ENCODE measurements around the gene ATXN1. TPM values are rescaled to one million over a fixed set of nuclear protein-coding genes. Genes with fewer than 3 reads are reported as not detected.

The ATXN1 gene
- total and polyA plus RNA-seq, 2 experiments from 2014 or later, result 4.8 to 9.1 TPM

DNA sequence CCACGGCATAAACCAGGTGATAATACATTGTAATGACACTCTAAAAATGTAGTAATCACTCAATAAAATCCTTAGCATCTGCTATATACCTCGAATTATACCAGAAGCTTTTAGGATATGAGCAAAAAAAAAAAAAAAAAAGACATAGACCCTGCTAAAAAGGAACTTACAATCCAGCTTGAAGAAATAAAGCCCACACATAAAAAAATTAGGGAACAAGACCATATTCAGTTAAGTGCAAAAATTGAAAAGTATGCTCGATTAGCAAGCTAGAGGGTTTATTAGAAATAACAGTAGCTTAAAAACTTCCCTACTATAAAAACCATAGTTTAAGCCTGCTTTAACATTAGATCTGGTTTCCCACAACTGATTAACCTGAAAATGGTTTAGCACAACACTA lies 387.2 kb downstream of the ATXN1 start:
- H3K27me3 Mint-ChIP-seq (ENCODE audit: insufficient read depth, low read depth, poor library complexity), result peaks cover 1% of the 10 kb centered on the region
- no peaks in the 10 kb centered on the region; the same call in 1 of the 2 replicates for H3K9me2 ChIP-seq (ENCODE audit: insufficient read depth)
- no peaks in the 10 kb centered on the region for H3K27me3 ChIP-seq (ENCODE audit: insufficient read depth)
- peaks cover 6% of the 10 kb centered on the region for H3K4me1 Mint-ChIP-seq
- no peaks in the 10 kb centered on the region for H3K79me2 ChIP-seq (replicated peaks; ENCODE audit: insufficient read depth)
- no peaks in the 10 kb centered on the region for H3K4me1 ChIP-seq (ENCODE audit: insufficient read depth)
- ATAC-seq, result no peak
- no peak overlapping the region for H3K27ac Mint-ChIP-seq
- H2AFZ ChIP-seq, result no peak overlapping the region
- no peak for TF ChIP-seq STAT1 (IDR thresholded peaks at IDR 0.05; ENCODE audit: unreplicated experiment)
- TF ChIP-seq EZH2phosphoT487 (IDR thresholded peaks at IDR 0.05; ENCODE audit: unreplicated experiment), result no peak
- no peak for TF ChIP-seq ZNF331 (CRISPR knock-in tag; IDR thresholded peaks at IDR 0.05; ENCODE audit: low read depth)
- TF ChIP-seq, protein P1, sequence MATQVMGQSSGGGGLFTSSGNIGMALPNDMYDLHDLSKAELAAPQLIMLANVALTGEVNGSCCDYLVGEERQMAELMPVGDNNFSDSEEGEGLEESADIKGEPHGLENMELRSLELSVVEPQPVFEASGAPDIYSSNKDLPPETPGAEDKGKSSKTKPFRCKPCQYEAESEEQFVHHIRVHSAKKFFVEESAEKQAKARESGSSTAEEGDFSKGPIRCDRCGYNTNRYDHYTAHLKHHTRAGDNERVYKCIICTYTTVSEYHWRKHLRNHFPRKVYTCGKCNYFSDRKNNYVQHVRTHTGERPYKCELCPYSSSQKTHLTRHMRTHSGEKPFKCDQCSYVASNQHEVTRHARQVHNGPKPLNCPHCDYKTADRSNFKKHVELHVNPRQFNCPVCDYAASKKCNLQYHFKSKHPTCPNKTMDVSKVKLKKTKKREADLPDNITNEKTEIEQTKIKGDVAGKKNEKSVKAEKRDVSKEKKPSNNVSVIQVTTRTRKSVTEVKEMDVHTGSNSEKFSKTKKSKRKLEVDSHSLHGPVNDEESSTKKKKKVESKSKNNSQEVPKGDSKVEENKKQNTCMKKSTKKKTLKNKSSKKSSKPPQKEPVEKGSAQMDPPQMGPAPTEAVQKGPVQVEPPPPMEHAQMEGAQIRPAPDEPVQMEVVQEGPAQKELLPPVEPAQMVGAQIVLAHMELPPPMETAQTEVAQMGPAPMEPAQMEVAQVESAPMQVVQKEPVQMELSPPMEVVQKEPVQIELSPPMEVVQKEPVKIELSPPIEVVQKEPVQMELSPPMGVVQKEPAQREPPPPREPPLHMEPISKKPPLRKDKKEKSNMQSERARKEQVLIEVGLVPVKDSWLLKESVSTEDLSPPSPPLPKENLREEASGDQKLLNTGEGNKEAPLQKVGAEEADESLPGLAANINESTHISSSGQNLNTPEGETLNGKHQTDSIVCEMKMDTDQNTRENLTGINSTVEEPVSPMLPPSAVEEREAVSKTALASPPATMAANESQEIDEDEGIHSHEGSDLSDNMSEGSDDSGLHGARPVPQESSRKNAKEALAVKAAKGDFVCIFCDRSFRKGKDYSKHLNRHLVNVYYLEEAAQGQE (IDR thresholded peaks at IDR 0.05; ENCODE audit: unreplicated experiment), result no peak
- TF ChIP-seq, protein P2, sequence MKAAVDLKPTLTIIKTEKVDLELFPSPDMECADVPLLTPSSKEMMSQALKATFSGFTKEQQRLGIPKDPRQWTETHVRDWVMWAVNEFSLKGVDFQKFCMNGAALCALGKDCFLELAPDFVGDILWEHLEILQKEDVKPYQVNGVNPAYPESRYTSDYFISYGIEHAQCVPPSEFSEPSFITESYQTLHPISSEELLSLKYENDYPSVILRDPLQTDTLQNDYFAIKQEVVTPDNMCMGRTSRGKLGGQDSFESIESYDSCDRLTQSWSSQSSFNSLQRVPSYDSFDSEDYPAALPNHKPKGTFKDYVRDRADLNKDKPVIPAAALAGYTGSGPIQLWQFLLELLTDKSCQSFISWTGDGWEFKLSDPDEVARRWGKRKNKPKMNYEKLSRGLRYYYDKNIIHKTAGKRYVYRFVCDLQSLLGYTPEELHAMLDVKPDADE (IDR thresholded peaks at IDR 0.05), result no peak
- TF ChIP-seq ZNF114 (CRISPR knock-in tag; IDR thresholded peaks at IDR 0.05), result no peak
- TF ChIP-seq POLR2AphosphoS5 (IDR thresholded peaks at IDR 0.05; ENCODE audit: low read depth), result no peak
- no peak for TF ChIP-seq EZH2 (IDR thresholded peaks at IDR 0.05; ENCODE audit: low read depth, unreplicated experiment)
- no peak for TF ChIP-seq NANOG (IDR thresholded peaks at IDR 0.05; ENCODE audit: borderline replicate concordance)
- TF ChIP-seq, protein P3, sequence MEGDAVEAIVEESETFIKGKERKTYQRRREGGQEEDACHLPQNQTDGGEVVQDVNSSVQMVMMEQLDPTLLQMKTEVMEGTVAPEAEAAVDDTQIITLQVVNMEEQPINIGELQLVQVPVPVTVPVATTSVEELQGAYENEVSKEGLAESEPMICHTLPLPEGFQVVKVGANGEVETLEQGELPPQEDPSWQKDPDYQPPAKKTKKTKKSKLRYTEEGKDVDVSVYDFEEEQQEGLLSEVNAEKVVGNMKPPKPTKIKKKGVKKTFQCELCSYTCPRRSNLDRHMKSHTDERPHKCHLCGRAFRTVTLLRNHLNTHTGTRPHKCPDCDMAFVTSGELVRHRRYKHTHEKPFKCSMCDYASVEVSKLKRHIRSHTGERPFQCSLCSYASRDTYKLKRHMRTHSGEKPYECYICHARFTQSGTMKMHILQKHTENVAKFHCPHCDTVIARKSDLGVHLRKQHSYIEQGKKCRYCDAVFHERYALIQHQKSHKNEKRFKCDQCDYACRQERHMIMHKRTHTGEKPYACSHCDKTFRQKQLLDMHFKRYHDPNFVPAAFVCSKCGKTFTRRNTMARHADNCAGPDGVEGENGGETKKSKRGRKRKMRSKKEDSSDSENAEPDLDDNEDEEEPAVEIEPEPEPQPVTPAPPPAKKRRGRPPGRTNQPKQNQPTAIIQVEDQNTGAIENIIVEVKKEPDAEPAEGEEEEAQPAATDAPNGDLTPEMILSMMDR (conservative IDR thresholded peaks at IDR 0.05; ENCODE audit: low read depth in 2 of 2), result no peak
- no peak for TF ChIP-seq JUNB (IDR thresholded peaks at IDR 0.05; ENCODE audit: unreplicated experiment)
- TF ChIP-seq, protein P4, sequence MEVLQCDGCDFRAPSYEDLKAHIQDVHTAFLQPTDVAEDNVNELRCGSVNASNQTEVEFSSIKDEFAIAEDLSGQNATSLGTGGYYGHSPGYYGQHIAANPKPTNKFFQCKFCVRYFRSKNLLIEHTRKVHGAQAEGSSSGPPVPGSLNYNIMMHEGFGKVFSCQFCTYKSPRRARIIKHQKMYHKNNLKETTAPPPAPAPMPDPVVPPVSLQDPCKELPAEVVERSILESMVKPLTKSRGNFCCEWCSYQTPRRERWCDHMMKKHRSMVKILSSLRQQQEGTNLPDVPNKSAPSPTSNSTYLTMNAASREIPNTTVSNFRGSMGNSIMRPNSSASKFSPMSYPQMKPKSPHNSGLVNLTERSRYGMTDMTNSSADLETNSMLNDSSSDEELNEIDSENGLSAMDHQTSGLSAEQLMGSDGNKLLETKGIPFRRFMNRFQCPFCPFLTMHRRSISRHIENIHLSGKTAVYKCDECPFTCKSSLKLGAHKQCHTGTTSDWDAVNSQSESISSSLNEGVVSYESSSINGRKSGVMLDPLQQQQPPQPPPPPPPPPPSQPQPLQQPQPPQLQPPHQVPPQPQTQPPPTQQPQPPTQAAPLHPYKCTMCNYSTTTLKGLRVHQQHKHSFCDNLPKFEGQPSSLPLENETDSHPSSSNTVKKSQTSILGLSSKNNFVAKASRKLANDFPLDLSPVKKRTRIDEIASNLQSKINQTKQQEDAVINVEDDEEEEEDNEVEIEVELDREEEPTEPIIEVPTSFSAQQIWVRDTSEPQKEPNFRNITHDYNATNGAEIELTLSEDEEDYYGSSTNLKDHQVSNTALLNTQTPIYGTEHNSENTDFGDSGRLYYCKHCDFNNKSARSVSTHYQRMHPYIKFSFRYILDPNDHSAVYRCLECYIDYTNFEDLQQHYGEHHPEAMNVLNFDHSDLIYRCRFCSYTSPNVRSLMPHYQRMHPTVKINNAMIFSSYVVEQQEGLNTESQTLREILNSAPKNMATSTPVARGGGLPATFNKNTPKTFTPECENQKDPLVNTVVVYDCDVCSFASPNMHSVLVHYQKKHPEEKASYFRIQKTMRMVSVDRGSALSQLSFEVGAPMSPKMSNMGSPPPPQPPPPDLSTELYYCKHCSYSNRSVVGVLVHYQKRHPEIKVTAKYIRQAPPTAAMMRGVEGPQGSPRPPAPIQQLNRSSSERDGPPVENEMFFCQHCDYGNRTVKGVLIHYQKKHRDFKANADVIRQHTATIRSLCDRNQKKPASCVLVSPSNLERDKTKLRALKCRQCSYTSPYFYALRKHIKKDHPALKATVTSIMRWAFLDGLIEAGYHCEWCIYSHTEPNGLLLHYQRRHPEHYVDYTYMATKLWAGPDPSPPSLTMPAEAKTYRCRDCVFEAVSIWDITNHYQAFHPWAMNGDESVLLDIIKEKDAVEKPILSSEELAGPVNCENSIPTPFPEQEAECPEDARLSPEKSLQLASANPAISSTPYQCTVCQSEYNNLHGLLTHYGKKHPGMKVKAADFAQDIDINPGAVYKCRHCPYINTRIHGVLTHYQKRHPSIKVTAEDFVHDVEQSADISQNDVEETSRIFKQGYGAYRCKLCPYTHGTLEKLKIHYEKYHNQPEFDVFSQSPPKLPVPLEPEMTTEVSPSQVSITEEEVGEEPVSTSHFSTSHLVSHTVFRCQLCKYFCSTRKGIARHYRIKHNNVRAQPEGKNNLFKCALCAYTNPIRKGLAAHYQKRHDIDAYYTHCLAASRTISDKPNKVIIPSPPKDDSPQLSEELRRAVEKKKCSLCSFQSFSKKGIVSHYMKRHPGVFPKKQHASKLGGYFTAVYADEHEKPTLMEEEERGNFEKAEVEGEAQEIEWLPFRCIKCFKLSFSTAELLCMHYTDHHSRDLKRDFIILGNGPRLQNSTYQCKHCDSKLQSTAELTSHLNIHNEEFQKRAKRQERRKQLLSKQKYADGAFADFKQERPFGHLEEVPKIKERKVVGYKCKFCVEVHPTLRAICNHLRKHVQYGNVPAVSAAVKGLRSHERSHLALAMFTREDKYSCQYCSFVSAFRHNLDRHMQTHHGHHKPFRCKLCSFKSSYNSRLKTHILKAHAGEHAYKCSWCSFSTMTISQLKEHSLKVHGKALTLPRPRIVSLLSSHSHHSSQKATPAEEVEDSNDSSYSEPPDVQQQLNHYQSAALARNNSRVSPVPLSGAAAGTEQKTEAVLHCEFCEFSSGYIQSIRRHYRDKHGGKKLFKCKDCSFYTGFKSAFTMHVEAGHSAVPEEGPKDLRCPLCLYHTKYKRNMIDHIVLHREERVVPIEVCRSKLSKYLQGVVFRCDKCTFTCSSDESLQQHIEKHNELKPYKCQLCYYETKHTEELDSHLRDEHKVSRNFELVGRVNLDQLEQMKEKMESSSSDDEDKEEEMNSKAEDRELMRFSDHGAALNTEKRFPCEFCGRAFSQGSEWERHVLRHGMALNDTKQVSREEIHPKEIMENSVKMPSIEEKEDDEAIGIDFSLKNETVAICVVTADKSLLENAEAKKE (CRISPR knock-in tag; IDR thresholded peaks at IDR 0.05), result no peak
- no peak for TF ChIP-seq CREB1 (CRISPR knock-in tag; IDR thresholded peaks at IDR 0.05; ENCODE audit: low read depth)
- no peak overlapping the region for H3K4me3 ChIP-seq
- no peaks in the 10 kb centered on the region for H3K9me3 Mint-ChIP-seq
- no peaks in the 10 kb centered on the region for H4K20me1 ChIP-seq (replicated peaks; ENCODE audit: insufficient read depth)
- no peaks in the 10 kb centered on the region for H3K36me3 Mint-ChIP-seq (ENCODE audit: low read depth)
- no peak overlapping the region for H3K27ac ChIP-seq (ENCODE audit: low read depth)
- H3K4me2 ChIP-seq, result no peak overlapping the region
- no peak for DNase-seq (ENCODE audit: low spot score)
- no peak overlapping the region for H3K4me3 Mint-ChIP-seq
- no peaks in the 10 kb centered on the region for H3F3A ChIP-seq (replicated peaks; ENCODE audit: low read depth)
- no peaks in the 10 kb centered on the region for H3K36me3 ChIP-seq (ENCODE audit: insufficient read depth)

Data from GM23338 (cell line).